ENCODE data around the gene LMTK3. TPM values are rescaled to one million over a fixed set of nuclear protein-coding genes. Genes with fewer than 3 reads are reported as not detected.
A peak's percentile ranks its signal among the peaks of the same experiment; 100 is the strongest.

LMTK3 gene
- polyA plus RNA-seq, 1 donor (not counting 4 experiments of a cell fraction or from before 2014, with no cell fraction given) = 0.51 TPM

GRCh38 chr19:48445256-48445605 is 66.4 kb downstream of the LMTK3 start:
- H3K4me1 ChIP-seq (ENCODE audit: control insufficient read depth, extremely low read depth, insufficient read depth, low read length) = peaks cover 19% of the 10 kb centered on the region
- H3K4me2 ChIP-seq (ENCODE audit: control insufficient read depth, extremely low read depth, insufficient read depth, low read depth, low read length) = peak overlapping the region; percentile 96
- H3K9me3 ChIP-seq (ENCODE audit: control insufficient read depth, low read depth, low read length) = no peaks in the 10 kb centered on the region
- DNase-seq (ENCODE audit: low read depth, low spot score) = peak; percentile 77
- FAIRE-seq = no peak
- H3K36me3 ChIP-seq (ENCODE audit: control insufficient read depth in 2 of 2, extremely low read depth in 1 of 2, insufficient read depth in 2 of 2, low read length in 2 of 2) = peaks cover 10 to 18% of the 10 kb centered on the region in 2 experiments
- peak overlapping the region; percentile 81 for H2AFZ ChIP-seq (ENCODE audit: control insufficient read depth, low read length)
- peaks cover 20% of the 10 kb centered on the region for H3K79me2 ChIP-seq (ENCODE audit: control insufficient read depth, insufficient read depth, low read length)
- H3K27ac ChIP-seq (ENCODE audit: control insufficient read depth, insufficient read depth, low read length) = peak overlapping the region; percentile 87
- H3K27me3 ChIP-seq (ENCODE audit: control insufficient read depth, extremely low read depth, insufficient read depth, low read length) = peaks cover 25% of the 10 kb centered on the region
- H3K9me1 ChIP-seq (ENCODE audit: control insufficient read depth, extremely low read depth, insufficient read depth, low read length) = no peaks in the 10 kb centered on the region
- H3K9ac ChIP-seq (ENCODE audit: control insufficient read depth, extremely low read depth, insufficient read depth, low read length) = peak overlapping the region; percentile 95
- H3K4me3 ChIP-seq (ENCODE audit: control insufficient read depth in 2 of 3, extremely low read depth in 1 of 3, insufficient read depth in 2 of 3, low read depth in 1 of 3, low read length in 3 of 3) = peak overlapping the region; percentile 72 to 92 (median 91)
- no peaks in the 10 kb centered on the region for H4K20me1 ChIP-seq (ENCODE audit: control insufficient read depth, extremely low read depth, insufficient read depth, low read length)
- dilution Hi-C loops (cut with MboI; ENCODE audit: extremely low pct_ligation_motif_present, low sequenced_read_pairs) = no loop called here
- TF ChIP-seq EZH2 (IDR thresholded peaks at IDR 0.05; ENCODE audit: low read length) (no peak), CTCF (optimal IDR thresholded peaks at IDR 0.05 in 1 of 3, IDR thresholded peaks at IDR 0.05 in 1 of 3, conservative IDR thresholded peaks at IDR 0.05 in 1 of 3; ENCODE audit: extremely low read depth in 1 of 3, insufficient read depth in 2 of 3, low read length in 3 of 3) (peak; percentile 55 to 79 (median 58))

DNA sequence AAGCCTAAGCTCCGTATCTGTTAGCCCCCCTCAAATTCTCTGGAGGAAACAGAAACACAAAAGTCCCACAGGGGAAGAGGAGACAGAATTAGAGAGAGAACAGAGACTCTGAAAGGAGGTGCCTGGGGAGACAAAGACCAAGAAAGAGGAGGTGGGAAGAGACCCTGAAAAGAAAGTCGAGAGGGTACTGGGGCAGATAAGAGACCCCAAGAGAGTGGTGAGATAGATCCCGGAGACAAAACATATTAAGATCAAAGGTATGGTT is 66.8 kb downstream of the LMTK3 start:
- DNase-seq (ENCODE audit: low read depth, low spot score) = no peak
- H3K4me3 ChIP-seq (ENCODE audit: control insufficient read depth in 2 of 3, extremely low read depth in 1 of 3, insufficient read depth in 2 of 3, low read depth in 1 of 3, low read length in 3 of 3) = peak overlapping the region; percentile 23 to 92 (median 72)

More for the DNA sequence above, 66.8 kb downstream of the LMTK3 start:
- peaks cover 25% of the 10 kb centered on the region for H3K27me3 ChIP-seq (ENCODE audit: control insufficient read depth, extremely low read depth, insufficient read depth, low read length)
- H3K4me1 ChIP-seq (ENCODE audit: control insufficient read depth, extremely low read depth, insufficient read depth, low read length) = peaks cover 19% of the 10 kb centered on the region
- peak overlapping the region; percentile 96 for H3K4me2 ChIP-seq (ENCODE audit: control insufficient read depth, extremely low read depth, insufficient read depth, low read depth, low read length)
- peak overlapping the region; percentile 76 for H2AFZ ChIP-seq (ENCODE audit: control insufficient read depth, low read length)
- peaks cover 20% of the 10 kb centered on the region for H3K79me2 ChIP-seq (ENCODE audit: control insufficient read depth, insufficient read depth, low read length)
- H3K9me1 ChIP-seq (ENCODE audit: control insufficient read depth, extremely low read depth, insufficient read depth, low read length) = no peaks in the 10 kb centered on the region
- H3K9me3 ChIP-seq (ENCODE audit: control insufficient read depth, low read depth, low read length) = no peaks in the 10 kb centered on the region
- FAIRE-seq = no peak
- H3K9ac ChIP-seq (ENCODE audit: control insufficient read depth, extremely low read depth, insufficient read depth, low read length) = peak overlapping the region; percentile 95
- dilution Hi-C loops (cut with MboI; ENCODE audit: extremely low pct_ligation_motif_present, low sequenced_read_pairs) = no loop called here
- no peak for TF ChIP-seq CTCF (optimal IDR thresholded peaks at IDR 0.05 in 1 of 3, IDR thresholded peaks at IDR 0.05 in 1 of 3, conservative IDR thresholded peaks at IDR 0.05 in 1 of 3; ENCODE audit: extremely low read depth in 1 of 3, insufficient read depth in 2 of 3, low read length in 3 of 3)
- TF ChIP-seq EZH2 (IDR thresholded peaks at IDR 0.05; ENCODE audit: low read length) = no peak
- no peaks in the 10 kb centered on the region for H4K20me1 ChIP-seq (ENCODE audit: control insufficient read depth, extremely low read depth, insufficient read depth, low read length)
- H3K36me3 ChIP-seq (ENCODE audit: control insufficient read depth in 2 of 2, extremely low read depth in 1 of 2, insufficient read depth in 2 of 2, low read length in 2 of 2) = peaks cover 10 to 15% of the 10 kb centered on the region in 2 experiments
- peak overlapping the region; percentile 87 for H3K27ac ChIP-seq (ENCODE audit: control insufficient read depth, insufficient read depth, low read length)

Measured in keratinocyte (primary cell).